HL-60 (cell line): ENCODE data around the gene ADAMTS15.

Source experiments
- DNase-seq, 2 experiments: peaks; one replicate each; pipeline ENCODE4 v3.0.0-alpha.2; 2010 to 2020; ENCODE audit warnings: low read depth in 1 of 2, low spot score in 1 of 2
- H3K27ac ChIP-seq: fragments of 250-450 bp; sonication (Bioruptor Pico); replicated peaks from 2 replicates; pipeline ENCODE4 v1.5.1; 2020; ENCODE audit warnings: mild to moderate bottlenecking, moderate library complexity
- H3K27me3 ChIP-seq: fragments of 250-450 bp; sonication (Bioruptor Pico); 2 replicates; pipeline ENCODE4 v1.5.1; 2021; ENCODE audit warnings: mild to moderate bottlenecking, moderate library complexity; ENCODE audit not compliant: insufficient read depth, poor library complexity, severe bottlenecking
- H3K4me3 ChIP-seq: replicated peaks from 2 replicates; pipeline ENCODE4 v1.5.1; 2011; ENCODE audit warnings: mild to moderate bottlenecking, control low read depth, low read length; ENCODE audit not compliant: insufficient read depth
- CTCF ChIP-seq: IDR thresholded peaks from one replicate; pipeline ENCODE4 v1.5.1; 2011; ENCODE audit warnings: low read length, control low read depth, inconsistent platforms; ENCODE audit not compliant: insufficient read depth
- GABPA ChIP-seq: IDR thresholded peaks from 2 replicates; pipeline ENCODE4 v1.6.1; 2012; ENCODE audit warnings: low read depth
- POLR2AphosphoS5 ChIP-seq: IDR thresholded peaks from 2 replicates; pipeline ENCODE4 v1.6.1; 2012; ENCODE audit warnings: low read depth
- REST ChIP-seq: IDR thresholded peaks from 2 replicates; pipeline ENCODE4 v1.6.1; 2012; ENCODE audit warnings: low read depth; ENCODE audit not compliant: insufficient replicate concordance
- SPI1 ChIP-seq: IDR thresholded peaks from 2 replicates; pipeline ENCODE4 v1.6.1; 2012; ENCODE audit warnings: low read depth, mild to moderate bottlenecking, borderline replicate concordance

ADAMTS15 gene

GRCh38 chr11:130408401-130408890 lies 40.0 kb upstream of the ADAMTS15 start:
- no peak for TF ChIP-seq GABPA
- no peak for TF ChIP-seq POLR2AphosphoS5
- no peak for TF ChIP-seq CTCF
- no peak for TF ChIP-seq SPI1
- no peak for TF ChIP-seq REST
- no peaks in the 10 kb centered on the region for H3K27me3 ChIP-seq
- H3K27ac ChIP-seq, result no peak overlapping the region
- H3K4me3 ChIP-seq, result no peak overlapping the region
- no peak for DNase-seq

- H3K27ac ChIP-seq, result no peak overlapping the region
- no peak overlapping the region for H3K4me3 ChIP-seq
- no peaks in the 10 kb centered on the region for H3K27me3 ChIP-seq
- no peak for DNase-seq
- no peak for TF ChIP-seq SPI1
- TF ChIP-seq GABPA, result no peak
- TF ChIP-seq CTCF, result no peak
- no peak for TF ChIP-seq POLR2AphosphoS5
- TF ChIP-seq REST, result no peak
Observed at GRCh38 chr11:130408901-130409300, 39.5 kb upstream of the ADAMTS15 start.

- no peak overlapping the region for H3K4me3 ChIP-seq
- DNase-seq, result no peak
- peaks cover 6% of the 10 kb centered on the region for H3K27me3 ChIP-seq
- no peak overlapping the region for H3K27ac ChIP-seq
- TF ChIP-seq POLR2AphosphoS5 (no peak), GABPA (no peak), CTCF (no peak), REST (no peak), SPI1 (no peak)
Observed at GRCh38 chr11:130409594-130410388, 38.7 kb upstream of the ADAMTS15 start.
